ENCODE measurements around the gene FGF1.

FGF1 gene

DNA sequence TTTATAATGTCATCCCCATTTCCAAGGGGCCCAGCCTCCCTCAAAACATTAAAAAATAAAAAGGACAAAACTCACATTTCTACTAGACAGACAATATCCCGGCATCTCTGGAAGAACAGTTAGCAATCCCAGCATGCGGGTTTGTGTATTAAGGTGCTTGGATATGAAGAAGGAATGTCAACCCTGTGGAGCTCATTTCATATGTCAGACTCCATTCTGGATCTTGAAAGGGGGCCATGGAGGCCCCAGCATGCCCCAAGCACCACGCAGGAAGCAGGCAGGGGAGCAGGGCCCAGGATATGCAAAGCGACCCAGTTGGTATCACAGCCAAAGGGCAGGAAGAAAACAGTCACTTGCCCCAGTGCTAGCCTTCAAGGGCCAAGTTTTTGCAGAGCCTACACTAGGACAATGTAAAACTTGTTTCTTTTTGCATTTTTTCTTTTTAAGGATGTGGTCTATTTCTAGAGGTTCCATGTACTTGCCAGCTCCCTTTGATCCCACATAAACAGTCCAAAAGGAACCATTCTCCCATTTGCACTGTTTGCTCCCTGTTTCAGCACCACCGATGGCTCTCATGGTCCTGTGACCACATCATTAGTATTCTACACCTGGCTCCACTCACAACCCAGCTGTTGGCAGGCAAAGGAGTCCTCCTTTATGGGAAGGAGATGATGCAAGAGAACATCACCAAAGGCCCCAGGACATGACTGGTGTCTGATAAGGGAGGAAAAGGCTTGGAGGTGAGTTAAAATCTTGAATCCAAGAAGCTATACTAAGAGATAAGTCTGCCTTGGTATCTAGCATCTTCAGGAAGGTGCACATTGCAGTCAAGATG lies 58.3 kb downstream of the FGF1 start:
- POLR2A ChIA-PET = no interaction called here
- H3K4me1 ChIP-seq (ENCODE audit: control insufficient read depth, insufficient read depth, low read length) = no peaks in the 10 kb centered on the region
- no peak overlapping the region for H3K27ac ChIP-seq (ENCODE audit: extremely low read depth, low read depth, low read length)
- TF ChIP-seq, protein P1, sequence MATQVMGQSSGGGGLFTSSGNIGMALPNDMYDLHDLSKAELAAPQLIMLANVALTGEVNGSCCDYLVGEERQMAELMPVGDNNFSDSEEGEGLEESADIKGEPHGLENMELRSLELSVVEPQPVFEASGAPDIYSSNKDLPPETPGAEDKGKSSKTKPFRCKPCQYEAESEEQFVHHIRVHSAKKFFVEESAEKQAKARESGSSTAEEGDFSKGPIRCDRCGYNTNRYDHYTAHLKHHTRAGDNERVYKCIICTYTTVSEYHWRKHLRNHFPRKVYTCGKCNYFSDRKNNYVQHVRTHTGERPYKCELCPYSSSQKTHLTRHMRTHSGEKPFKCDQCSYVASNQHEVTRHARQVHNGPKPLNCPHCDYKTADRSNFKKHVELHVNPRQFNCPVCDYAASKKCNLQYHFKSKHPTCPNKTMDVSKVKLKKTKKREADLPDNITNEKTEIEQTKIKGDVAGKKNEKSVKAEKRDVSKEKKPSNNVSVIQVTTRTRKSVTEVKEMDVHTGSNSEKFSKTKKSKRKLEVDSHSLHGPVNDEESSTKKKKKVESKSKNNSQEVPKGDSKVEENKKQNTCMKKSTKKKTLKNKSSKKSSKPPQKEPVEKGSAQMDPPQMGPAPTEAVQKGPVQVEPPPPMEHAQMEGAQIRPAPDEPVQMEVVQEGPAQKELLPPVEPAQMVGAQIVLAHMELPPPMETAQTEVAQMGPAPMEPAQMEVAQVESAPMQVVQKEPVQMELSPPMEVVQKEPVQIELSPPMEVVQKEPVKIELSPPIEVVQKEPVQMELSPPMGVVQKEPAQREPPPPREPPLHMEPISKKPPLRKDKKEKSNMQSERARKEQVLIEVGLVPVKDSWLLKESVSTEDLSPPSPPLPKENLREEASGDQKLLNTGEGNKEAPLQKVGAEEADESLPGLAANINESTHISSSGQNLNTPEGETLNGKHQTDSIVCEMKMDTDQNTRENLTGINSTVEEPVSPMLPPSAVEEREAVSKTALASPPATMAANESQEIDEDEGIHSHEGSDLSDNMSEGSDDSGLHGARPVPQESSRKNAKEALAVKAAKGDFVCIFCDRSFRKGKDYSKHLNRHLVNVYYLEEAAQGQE (tag by site-specific recombination; IDR thresholded peaks at IDR 0.05) = 0 out of 2 replicates have a peak, but pooled peaks have one; percentile 51
- no peak for TF ChIP-seq ZNF391 (tag by site-specific recombination; IDR thresholded peaks at IDR 0.05; ENCODE audit: borderline replicate concordance, low read depth)
- H3K36me3 ChIP-seq (ENCODE audit: control insufficient read depth in 2 of 2, insufficient read depth in 1 of 2, low read length in 2 of 2) = no peaks in the 10 kb centered on the region
- CTCF ChIA-PET = interaction anchor here (0.6 to 2.2 kb wide), 9 partner anchors 14 to 615 kb away, joined by 3 to 10 read pairs (median 3); partner anchors contain the start of gene GNPDA1
- no peak overlapping the region for H3K4me3 ChIP-seq (ENCODE audit: low read depth, low read length)
- no peaks in the 10 kb centered on the region for H3K9me3 ChIP-seq (ENCODE audit: control insufficient read depth, insufficient read depth, low read depth, low read length)

DNA sequence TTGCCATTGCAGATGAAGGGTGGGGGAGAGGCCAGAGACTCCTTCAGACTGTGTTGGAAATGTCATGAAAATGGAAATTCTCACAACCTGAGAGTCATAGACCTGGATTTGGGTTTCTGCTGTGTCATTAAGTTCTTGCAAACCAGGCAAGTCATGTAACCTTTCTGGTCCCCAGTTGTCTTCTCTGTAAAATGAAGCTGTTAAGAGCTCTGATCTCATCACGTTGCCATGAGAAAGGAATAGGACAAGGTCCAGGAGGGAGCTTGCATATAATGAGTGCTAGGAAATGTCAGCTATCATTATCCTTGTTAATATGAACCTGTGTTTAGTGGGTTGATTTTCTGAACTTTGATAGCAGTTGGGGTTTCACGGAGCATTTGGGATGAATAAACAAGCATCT lies 59.1 kb downstream of the FGF1 start:
- Histone ChIP-seq H3K27ac (ENCODE audit: extremely low read depth, low read depth, low read length) (no peak overlapping the region), H3K4me3 (ENCODE audit: low read depth, low read length) (no peak overlapping the region), H3K36me3 (ENCODE audit: control insufficient read depth in 2 of 2, insufficient read depth in 1 of 2, low read length in 2 of 2) (no peaks in the 10 kb centered on the region), H3K9me3 (ENCODE audit: control insufficient read depth, insufficient read depth, low read depth, low read length) (no peaks in the 10 kb centered on the region), H3K4me1 (ENCODE audit: control insufficient read depth, insufficient read depth, low read length) (no peaks in the 10 kb centered on the region)
- ChIA-PET POLR2A (no interaction called here), CTCF (interaction anchor here (0.5 to 2.2 kb wide), 7 partner anchors 12 to 375 kb away, joined by 3 to 10 read pairs (median 3); no protein-coding TSS in a partner anchor)
- TF ChIP-seq, protein P2, sequence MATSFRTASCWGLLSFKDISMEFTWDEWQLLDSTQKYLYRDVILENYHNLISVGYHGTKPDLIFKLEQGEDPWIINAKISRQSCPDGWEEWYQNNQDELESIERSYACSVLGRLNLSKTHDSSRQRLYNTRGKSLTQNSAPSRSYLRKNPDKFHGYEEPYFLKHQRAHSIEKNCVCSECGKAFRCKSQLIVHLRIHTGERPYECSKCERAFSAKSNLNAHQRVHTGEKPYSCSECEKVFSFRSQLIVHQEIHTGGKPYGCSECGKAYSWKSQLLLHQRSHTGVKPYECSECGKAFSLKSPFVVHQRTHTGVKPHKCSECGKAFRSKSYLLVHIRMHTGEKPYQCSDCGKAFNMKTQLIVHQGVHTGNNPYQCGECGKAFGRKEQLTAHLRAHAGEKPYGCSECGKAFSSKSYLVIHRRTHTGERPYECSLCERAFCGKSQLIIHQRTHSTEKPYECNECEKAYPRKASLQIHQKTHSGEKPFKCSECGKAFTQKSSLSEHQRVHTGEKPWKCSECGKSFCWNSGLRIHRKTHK (tag by site-specific recombination; IDR thresholded peaks at IDR 0.05) = no peak
- TF ChIP-seq ZNF174 (tag by site-specific recombination; IDR thresholded peaks at IDR 0.05) = no peak
- TF ChIP-seq, protein P3, sequence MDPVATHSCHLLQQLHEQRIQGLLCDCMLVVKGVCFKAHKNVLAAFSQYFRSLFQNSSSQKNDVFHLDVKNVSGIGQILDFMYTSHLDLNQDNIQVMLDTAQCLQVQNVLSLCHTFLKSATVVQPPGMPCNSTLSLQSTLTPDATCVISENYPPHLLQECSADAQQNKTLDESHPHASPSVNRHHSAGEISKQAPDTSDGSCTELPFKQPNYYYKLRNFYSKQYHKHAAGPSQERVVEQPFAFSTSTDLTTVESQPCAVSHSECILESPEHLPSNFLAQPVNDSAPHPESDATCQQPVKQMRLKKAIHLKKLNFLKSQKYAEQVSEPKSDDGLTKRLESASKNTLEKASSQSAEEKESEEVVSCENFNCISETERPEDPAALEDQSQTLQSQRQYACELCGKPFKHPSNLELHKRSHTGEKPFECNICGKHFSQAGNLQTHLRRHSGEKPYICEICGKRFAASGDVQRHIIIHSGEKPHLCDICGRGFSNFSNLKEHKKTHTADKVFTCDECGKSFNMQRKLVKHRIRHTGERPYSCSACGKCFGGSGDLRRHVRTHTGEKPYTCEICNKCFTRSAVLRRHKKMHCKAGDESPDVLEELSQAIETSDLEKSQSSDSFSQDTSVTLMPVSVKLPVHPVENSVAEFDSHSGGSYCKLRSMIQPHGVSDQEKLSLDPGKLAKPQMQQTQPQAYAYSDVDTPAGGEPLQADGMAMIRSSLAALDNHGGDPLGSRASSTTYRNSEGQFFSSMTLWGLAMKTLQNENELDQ (tag by site-specific recombination; IDR thresholded peaks at IDR 0.05; ENCODE audit: low read depth) = no peak
- TF ChIP-seq ZNF660 (tag by site-specific recombination; IDR thresholded peaks at IDR 0.05) = no peak
- TF ChIP-seq ZNF510 (tag by site-specific recombination; IDR thresholded peaks at IDR 0.05; ENCODE audit: insufficient replicate concordance) = no peak
- TF ChIP-seq ZNF274 (IDR thresholded peaks at IDR 0.05; ENCODE audit: low read length) = no peak
- no peak for TF ChIP-seq ZNF274 (tag by site-specific recombination; IDR thresholded peaks at IDR 0.05; ENCODE audit: borderline replicate concordance)
- TF ChIP-seq MZF1 (tag by site-specific recombination; IDR thresholded peaks at IDR 0.05; ENCODE audit: borderline replicate concordance) = no peak

DNA sequence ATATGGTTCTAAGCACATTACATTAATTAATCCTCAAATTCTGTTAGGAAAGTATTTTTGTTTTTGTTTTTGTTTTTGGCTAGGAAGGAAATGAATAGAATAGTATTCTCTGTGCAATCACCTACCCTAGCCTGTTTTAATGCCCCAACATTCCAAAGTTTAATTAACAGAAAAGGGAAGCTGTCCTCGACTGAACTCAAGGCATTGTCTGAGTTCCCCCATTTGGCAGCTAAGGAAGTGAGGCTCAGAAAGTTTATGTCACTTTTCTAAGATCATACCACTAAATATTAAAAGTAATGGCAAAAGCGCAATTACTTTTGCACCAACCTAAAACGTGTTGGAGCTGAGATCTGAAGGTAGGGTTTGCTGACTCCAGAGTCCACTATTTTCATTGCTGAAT lies 59.8 kb downstream of the FGF1 start:
- Histone ChIP-seq H3K4me3 (ENCODE audit: low read depth, low read length) (no peak overlapping the region), H3K9me3 (ENCODE audit: control insufficient read depth, insufficient read depth, low read depth, low read length) (no peaks in the 10 kb centered on the region), H3K27ac (ENCODE audit: extremely low read depth, low read depth, low read length) (no peak overlapping the region), H3K4me1 (ENCODE audit: control insufficient read depth, insufficient read depth, low read length) (no peaks in the 10 kb centered on the region), H3K36me3 (ENCODE audit: control insufficient read depth in 2 of 2, insufficient read depth in 1 of 2, low read length in 2 of 2) (no peaks in the 10 kb centered on the region)
- ChIA-PET POLR2A (no interaction called here), CTCF (interaction anchor here (0.5 to 2.2 kb wide), 7 partner anchors 11 to 602 kb away, joined by 3 to 10 read pairs (median 4); no protein-coding TSS in a partner anchor)
- TF ChIP-seq ZNF350 (tag by site-specific recombination; IDR thresholded peaks at IDR 0.05) (no peak), ZNF248 (tag by site-specific recombination; IDR thresholded peaks at IDR 0.05) (no peak), KLF8 (tag by site-specific recombination; IDR thresholded peaks at IDR 0.05) (no peak), ZBTB7A (tag by site-specific recombination; IDR thresholded peaks at IDR 0.05; ENCODE audit: low read depth) (no peak), ZNF585B (tag by site-specific recombination; IDR thresholded peaks at IDR 0.05) (no peak), SP2 (tag by site-specific recombination; IDR thresholded peaks at IDR 0.05) (no peak), ZBTB1 (tag by site-specific recombination; IDR thresholded peaks at IDR 0.05) (no peak), ZEB2 (tag by site-specific recombination; IDR thresholded peaks at IDR 0.05) (no peak), ZNF211 (tag by site-specific recombination; IDR thresholded peaks at IDR 0.05; ENCODE audit: low read depth) (no peak), ZNF654 (tag by site-specific recombination; IDR thresholded peaks at IDR 0.05; ENCODE audit: low read depth) (no peak), MEIS1 (CRISPR knock-in tag; IDR thresholded peaks at IDR 0.05; ENCODE audit: borderline replicate concordance) (no peak), ZNF501 (tag by site-specific recombination; IDR thresholded peaks at IDR 0.05) (no peak)
- TF ChIP-seq, protein P4, sequence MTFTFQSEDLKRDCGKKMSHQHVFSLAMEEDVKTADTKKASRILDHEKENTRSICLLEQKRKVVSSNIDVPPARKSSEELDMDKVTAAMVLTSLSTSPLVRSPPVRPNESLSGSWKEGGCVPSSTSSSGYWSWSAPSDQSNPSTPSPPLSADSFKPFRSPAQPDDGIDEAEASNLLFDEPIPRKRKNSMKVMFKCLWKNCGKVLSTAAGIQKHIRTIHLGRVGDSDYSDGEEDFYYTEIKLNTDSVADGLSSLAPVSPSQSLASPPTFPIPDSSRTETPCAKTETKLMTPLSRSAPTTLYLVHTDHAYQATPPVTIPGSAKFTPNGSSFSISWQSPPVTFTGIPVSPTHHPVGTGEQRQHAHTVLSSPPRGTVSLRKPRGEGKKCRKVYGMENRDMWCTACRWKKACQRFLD (tag by site-specific recombination; IDR thresholded peaks at IDR 0.05) = no peak
